Adrenal gland (tissue), 5 donors: ENCODE data around the gene STEAP1B.

Source experiments
- POLR2A ChIP-seq, 2 donors: fragments of 450-650 bp; IDR thresholded peaks; one replicate each; pipeline ENCODE4 v1.6.1; 2017; ENCODE audit warnings: antibody characterized with exemption in 2 of 2, mild to moderate bottlenecking in 2 of 2, moderate library complexity in 1 of 2
- TF ChIP-seq, protein P1 (sequence below), 6 experiments: fragments of 450-650 bp in 4 of 6; fragments of 200-600 bp in 2 of 6; sonication (generic) in 1 of 6; IDR thresholded peaks; 1 replicate in 5 of 6; 2 replicates in 1 of 6; pipeline versions ENCODE4 v1.5.1 to v1.8.0; 2016 to 2021; ENCODE audit warnings: antibody characterized with exemption in 6 of 6, mild to moderate bottlenecking in 2 of 6, moderate library complexity in 1 of 6
- donor health status: DM: no; HTN: no; CAD: no.

DNA sequence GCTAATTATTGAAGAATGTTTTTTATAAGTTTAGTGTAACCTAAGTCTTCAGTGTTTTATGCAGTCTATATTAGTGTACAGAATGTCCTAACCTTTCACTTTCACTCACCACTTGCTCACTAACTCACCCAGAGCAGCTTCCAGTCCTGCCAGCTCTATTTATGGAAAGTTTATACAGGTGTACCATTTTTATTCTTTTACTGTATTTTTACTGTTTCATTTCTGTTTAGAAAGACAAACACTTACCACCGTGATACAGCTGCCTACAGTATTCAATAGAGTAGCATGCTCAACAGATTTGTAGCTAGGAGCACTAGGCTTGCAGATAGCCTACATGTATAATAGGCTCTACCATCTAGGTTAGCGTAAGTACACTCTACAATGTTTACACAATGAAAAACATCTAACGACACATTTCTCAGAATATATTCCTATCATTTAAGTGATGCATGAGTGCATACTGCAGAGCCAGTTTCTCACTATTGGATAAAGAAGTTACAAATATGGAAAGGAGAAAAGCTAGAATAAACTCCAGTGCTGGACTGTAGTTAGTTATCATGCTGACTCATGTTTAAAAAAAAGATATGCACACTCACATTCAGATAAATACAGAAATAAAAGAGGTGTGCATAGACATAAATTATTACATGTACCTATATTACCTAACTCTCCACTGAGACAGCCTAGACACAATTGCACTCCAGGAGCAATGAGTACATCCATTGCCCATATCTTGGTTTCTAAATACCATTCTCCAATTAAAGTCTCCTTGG lies 30.4 kb downstream of the STEAP1B start:
- TF ChIP-seq, protein P1, sequence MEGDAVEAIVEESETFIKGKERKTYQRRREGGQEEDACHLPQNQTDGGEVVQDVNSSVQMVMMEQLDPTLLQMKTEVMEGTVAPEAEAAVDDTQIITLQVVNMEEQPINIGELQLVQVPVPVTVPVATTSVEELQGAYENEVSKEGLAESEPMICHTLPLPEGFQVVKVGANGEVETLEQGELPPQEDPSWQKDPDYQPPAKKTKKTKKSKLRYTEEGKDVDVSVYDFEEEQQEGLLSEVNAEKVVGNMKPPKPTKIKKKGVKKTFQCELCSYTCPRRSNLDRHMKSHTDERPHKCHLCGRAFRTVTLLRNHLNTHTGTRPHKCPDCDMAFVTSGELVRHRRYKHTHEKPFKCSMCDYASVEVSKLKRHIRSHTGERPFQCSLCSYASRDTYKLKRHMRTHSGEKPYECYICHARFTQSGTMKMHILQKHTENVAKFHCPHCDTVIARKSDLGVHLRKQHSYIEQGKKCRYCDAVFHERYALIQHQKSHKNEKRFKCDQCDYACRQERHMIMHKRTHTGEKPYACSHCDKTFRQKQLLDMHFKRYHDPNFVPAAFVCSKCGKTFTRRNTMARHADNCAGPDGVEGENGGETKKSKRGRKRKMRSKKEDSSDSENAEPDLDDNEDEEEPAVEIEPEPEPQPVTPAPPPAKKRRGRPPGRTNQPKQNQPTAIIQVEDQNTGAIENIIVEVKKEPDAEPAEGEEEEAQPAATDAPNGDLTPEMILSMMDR (IDR thresholded peaks at IDR 0.05), result no peak
- no peak for TF ChIP-seq POLR2A (IDR thresholded peaks at IDR 0.05)
